Activated CD8-positive, alpha-beta memory T cell treated with anti-CD3 and anti-CD28 coated beads, Interleukin-2, amount 10 ng/mL, durations not matched to agents 7 days and 5 days (primary cell): Measurements from ENCODE around the gene OSBP. TPM values are rescaled to one million over a fixed set of nuclear protein-coding genes. Genes with fewer than 3 reads are reported as not detected.
"Not testable (repeated sequence)": the region's sequence is repeated elsewhere in the genome, so short reads cannot be mapped to it uniquely, and the experiment has no call there.

ENCODE experiments used
- ATAC-seq: fragments of 150-1000 bp; cut with Tn5 transposase; one replicate; pipeline ENCODE4 v1.10.0; 2021; ENCODE audit warnings: moderate library complexity
- CTCF ChIA-PET: fragments of 350-600 bp; sonication (Branson Sonifier 250); formaldehyde crosslinking; loops from one replicate; lab custom pipeline; 2021; ENCODE audit warnings: antibody characterized with exemption; lab: Charles Lee
- DNase-seq: peaks from one replicate; pipeline ENCODE4 v3.0.0-alpha.2; 2020
- H3K27ac Mint-ChIP-seq: one replicate; pipeline ENCODE4 v1.8.0; 2021; ENCODE audit warnings: mild to moderate bottlenecking, mixed read lengths
- H3K27me3 Mint-ChIP-seq: one replicate; pipeline ENCODE4 v1.8.0; 2021; ENCODE audit warnings: mixed read lengths
- H3K36me3 Mint-ChIP-seq: one replicate; pipeline ENCODE4 v1.8.0; 2021; ENCODE audit warnings: mild to moderate bottlenecking, mixed read lengths
- H3K4me1 Mint-ChIP-seq: one replicate; pipeline ENCODE4 v1.8.0; 2021; ENCODE audit warnings: mixed read lengths
- H3K4me3 Mint-ChIP-seq: one replicate; pipeline ENCODE4 v1.8.0; 2021; ENCODE audit warnings: mild to moderate bottlenecking, moderate library complexity, mixed read lengths
- H3K9me3 Mint-ChIP-seq: one replicate; pipeline ENCODE4 v1.8.0; 2022; ENCODE audit warnings: low read depth, mixed read lengths
- microRNA-seq: library from miRNA; unstranded; fragments of <30 nt; microRNA quantifications from one replicate; pipeline ENCODE4 v1.2.0, GENCODE V29; 2022
- total RNA-seq, 2 experiments: library from RNA; stranded (reverse); gene quantifications; one replicate each; pipeline ENCODE4 v1.2.3, GENCODE V29; 2021

Gene OSBP
- total RNA-seq, 2 experiments from 2014 or later: 36.6 to 38.0 TPM

DNA sequence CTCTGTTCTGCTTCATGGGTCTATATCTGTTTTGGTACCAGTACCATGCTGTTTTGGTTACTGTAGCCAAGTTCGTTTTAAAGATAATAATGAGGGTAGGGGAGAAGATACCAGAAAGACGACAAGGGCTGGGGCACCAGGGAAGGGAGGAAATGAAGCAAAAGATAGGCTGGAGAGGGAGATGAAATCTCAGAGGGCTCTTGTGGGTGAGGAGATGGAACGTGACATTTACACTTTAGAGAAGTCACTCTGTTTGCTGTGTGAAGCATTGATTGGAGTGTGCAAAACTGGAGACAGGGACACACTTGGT is 70.8 kb downstream of the OSBP start:
- peaks cover 5% of the 10 kb centered on the region for H3K27me3 Mint-ChIP-seq
- H3K9me3 Mint-ChIP-seq: no peaks in the 10 kb centered on the region
- no peak for ATAC-seq
- H3K4me1 Mint-ChIP-seq: peaks cover 17% of the 10 kb centered on the region
- no peak overlapping the region for H3K27ac Mint-ChIP-seq
- no peak for DNase-seq
- CTCF ChIA-PET: no interaction called here
- H3K36me3 Mint-ChIP-seq: no peaks in the 10 kb centered on the region
- H3K4me3 Mint-ChIP-seq: no peak overlapping the region

GRCh38 chr11:59543713-59544112 is 71.9 kb downstream of the OSBP start:
- ATAC-seq, H3K9me3 Mint-ChIP-seq, DNase-seq: not testable (repeated sequence)

DNA sequence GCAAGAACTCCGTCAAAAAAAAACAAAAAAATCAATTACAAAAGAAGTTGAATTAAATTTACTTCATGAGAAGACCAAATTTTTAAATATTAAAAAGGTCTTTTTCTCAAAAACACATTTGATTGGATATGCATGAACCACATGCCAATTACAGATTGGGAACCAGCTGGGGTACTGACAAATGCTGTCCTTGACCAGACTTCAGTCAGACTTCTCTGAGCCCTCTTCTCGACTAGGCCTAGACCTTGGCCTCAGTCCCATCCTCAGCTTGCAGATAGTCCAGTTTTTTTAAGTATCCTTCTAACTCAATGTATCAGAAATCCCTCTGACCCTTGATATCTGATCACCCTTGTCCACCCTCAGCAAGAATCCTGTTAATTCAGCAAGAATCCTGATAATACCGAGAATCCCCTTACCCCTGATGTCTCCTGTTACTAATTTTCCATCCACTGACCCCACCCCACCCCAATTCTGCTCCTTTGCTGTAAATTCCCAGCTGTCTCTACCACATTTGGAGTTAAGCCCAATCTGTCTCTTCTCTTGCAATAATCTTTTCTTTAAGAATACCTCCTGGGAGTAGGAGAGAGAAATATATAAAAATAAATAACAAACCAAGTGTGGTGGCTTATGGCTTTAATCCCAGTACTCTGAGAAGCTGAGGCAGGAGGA is 73.3 kb downstream of the OSBP start:
- Mint-ChIP-seq H3K27me3 (peaks cover 5% of the 10 kb centered on the region), H3K36me3 (no peaks in the 10 kb centered on the region), H3K4me3 (no peak overlapping the region), H3K27ac (no peak overlapping the region), H3K4me1 (peaks cover 9% of the 10 kb centered on the region), H3K9me3 (no peaks in the 10 kb centered on the region)
- peak; percentile 16 for DNase-seq
- no peak for ATAC-seq
- CTCF ChIA-PET: no interaction called here

More at GRCh38 chr11:59543713-59544112, 71.9 kb downstream of the OSBP start:
- H3K36me3 Mint-ChIP-seq, H3K27me3 Mint-ChIP-seq, CTCF ChIA-PET, H3K27ac Mint-ChIP-seq, H3K4me3 Mint-ChIP-seq, H3K4me1 Mint-ChIP-seq: not testable (repeated sequence)

- H3K9me3 Mint-ChIP-seq: no peaks in the 10 kb centered on the region
These were observed 80.9 kb downstream of the OSBP start for GRCh38 chr11:59534676-59535075.

DNA sequence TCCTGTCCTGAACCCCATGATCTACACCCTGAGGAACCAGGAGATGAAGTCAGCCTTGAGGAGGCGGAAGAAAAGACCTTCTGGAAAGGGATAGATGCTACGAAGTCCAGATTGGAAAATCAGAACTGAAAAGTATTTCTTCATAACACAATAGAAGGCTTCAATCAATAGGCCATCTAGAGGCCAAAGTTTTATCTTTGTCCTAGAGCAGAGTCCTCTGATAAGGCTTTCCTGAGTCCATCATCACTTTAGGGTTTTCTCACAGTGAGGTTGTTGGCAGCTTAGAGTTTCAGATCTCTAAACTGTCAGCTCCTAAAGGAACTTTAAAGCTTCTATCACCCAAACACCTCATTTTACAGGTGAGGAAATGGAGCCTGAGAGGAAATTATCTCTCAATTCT is 83.0 kb downstream of the OSBP start:
- Mint-ChIP-seq H3K4me3 (no peak overlapping the region), H3K27ac (no peak overlapping the region), H3K36me3 (no peaks in the 10 kb centered on the region), H3K27me3 (peaks cover 3% of the 10 kb centered on the region), H3K9me3 (no peaks in the 10 kb centered on the region), H3K4me1 (peaks cover 6% of the 10 kb centered on the region)
- CTCF ChIA-PET: no interaction called here
- DNase-seq (no peak), ATAC-seq (no peak)

More at GRCh38 chr11:59534676-59535075, 80.9 kb downstream of the OSBP start:
- CTCF ChIA-PET: no interaction called here
- no peak overlapping the region for H3K27ac Mint-ChIP-seq
- ATAC-seq: no peak
- H3K27me3 Mint-ChIP-seq: no peaks in the 10 kb centered on the region
- no peaks in the 10 kb centered on the region for H3K36me3 Mint-ChIP-seq
- no peak for DNase-seq
- no peak overlapping the region for H3K4me3 Mint-ChIP-seq
- H3K4me1 Mint-ChIP-seq: peaks cover 10% of the 10 kb centered on the region

- Mint-ChIP-seq H3K9me3 (no peaks in the 10 kb centered on the region), H3K27ac (no peak overlapping the region), H3K27me3 (peaks cover 18% of the 10 kb centered on the region), H3K4me1 (no peaks in the 10 kb centered on the region), H3K36me3 (no peaks in the 10 kb centered on the region), H3K4me3 (no peak overlapping the region)
- CTCF ChIA-PET: interaction anchor here (0.6 to 1.4 kb wide), 4 partner anchors 9 to 45 kb away, joined by 3 to 7 read pairs (median 3); no protein-coding TSS in a partner anchor
- DNase-seq (no peak), ATAC-seq (no peak)
These were observed 86.9 kb downstream of the OSBP start for GRCh38 chr11:59528711-59529110.

Small RNA genes within 50 kb of the gene (microRNA-seq; reads per million reads assigned to microRNA genes)
- 3.0 reads per million for gene MIR3162

Other genes with a start within 250 kb of the OSBP start
- not detected for gene OR5A2, start 189.4 kb downstream of the OSBP start, total RNA-seq
- gene OR5A1, start 179.3 kb downstream of the OSBP start, total RNA-seq: not detected
- gene OR4D6, start 158.8 kb downstream of the OSBP start, total RNA-seq: not detected
- gene OR4D10, start 142.5 kb downstream of the OSBP start, total RNA-seq: not detected
- gene OR4D11, start 112.2 kb downstream of the OSBP start, total RNA-seq: not detected
- gene OR4D9, start 104.2 kb downstream of the OSBP start, total RNA-seq: not detected
- gene PATL1, start 53.3 kb upstream of the OSBP start, total RNA-seq: 10 to 100 TPM; 56.7 to 62.6 TPM
- gene OR10V1, start 98.1 kb upstream of the OSBP start, total RNA-seq: not detected
- 10 to 100 TPM; 76.1 to 82.2 TPM for gene STX3, start 139.6 kb upstream of the OSBP start, total RNA-seq
- 100 to 1,000 TPM in 1 of 2 experiments, 10 to 100 TPM in 1; 76.5 to 102 TPM for gene MRPL16, start 195.0 kb upstream of the OSBP start, total RNA-seq
- gene CBLIF, start 229.7 kb upstream of the OSBP start, total RNA-seq: not detected